Right lobe of liver (tissue), 4 donors: ENCODE measurements around the gene MYO10.

Experiments
- POLR2A ChIP-seq: fragments of 450-650 bp; IDR thresholded peaks from one replicate; pipeline ENCODE4 v1.6.1; 2017; ENCODE audit warnings: antibody characterized with exemption, mild to moderate bottlenecking
- TF ChIP-seq, protein P1 (sequence below), 4 donors: fragments of 200-600 bp in 3 of 4; fragments of 450-650 bp in 1 of 4; IDR thresholded peaks; one replicate each; pipeline versions ENCODE4 v1.5.1 to v1.8.0; 2016 to 2022; ENCODE audit warnings: antibody characterized with exemption in 4 of 4, mild to moderate bottlenecking in 2 of 4
- donor health status: DM: no; HTN: no; CAD: no.
- donor health status: DM: no; HTN: no; CAD: no.
- donor health status: DM: no; HTN: yes; CAD: no.

GRCh38 chr5:16841416-16841815 lies 94.7 kb downstream of the MYO10 start:
- TF ChIP-seq, protein P1, sequence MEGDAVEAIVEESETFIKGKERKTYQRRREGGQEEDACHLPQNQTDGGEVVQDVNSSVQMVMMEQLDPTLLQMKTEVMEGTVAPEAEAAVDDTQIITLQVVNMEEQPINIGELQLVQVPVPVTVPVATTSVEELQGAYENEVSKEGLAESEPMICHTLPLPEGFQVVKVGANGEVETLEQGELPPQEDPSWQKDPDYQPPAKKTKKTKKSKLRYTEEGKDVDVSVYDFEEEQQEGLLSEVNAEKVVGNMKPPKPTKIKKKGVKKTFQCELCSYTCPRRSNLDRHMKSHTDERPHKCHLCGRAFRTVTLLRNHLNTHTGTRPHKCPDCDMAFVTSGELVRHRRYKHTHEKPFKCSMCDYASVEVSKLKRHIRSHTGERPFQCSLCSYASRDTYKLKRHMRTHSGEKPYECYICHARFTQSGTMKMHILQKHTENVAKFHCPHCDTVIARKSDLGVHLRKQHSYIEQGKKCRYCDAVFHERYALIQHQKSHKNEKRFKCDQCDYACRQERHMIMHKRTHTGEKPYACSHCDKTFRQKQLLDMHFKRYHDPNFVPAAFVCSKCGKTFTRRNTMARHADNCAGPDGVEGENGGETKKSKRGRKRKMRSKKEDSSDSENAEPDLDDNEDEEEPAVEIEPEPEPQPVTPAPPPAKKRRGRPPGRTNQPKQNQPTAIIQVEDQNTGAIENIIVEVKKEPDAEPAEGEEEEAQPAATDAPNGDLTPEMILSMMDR (IDR thresholded peaks at IDR 0.05) = no peak
- no peak for TF ChIP-seq POLR2A
